Vagina (tissue), 2 donors: Measurements from ENCODE around the gene CR2. TPM values are rescaled to one million over a fixed set of nuclear protein-coding genes. Genes with fewer than 3 reads are reported as not detected.

Experiments used
- DNase-seq, 2 donors: peaks; one replicate each; pipeline ENCODE4 v3.0.0-alpha.2; 2017; ENCODE audit errors: extremely low spot score in 2 of 2
- H3K27ac ChIP-seq: fragments of 200-600 bp; sonication (generic); one replicate; pipeline ENCODE4 v1.5.1; 2019
- H3K27me3 ChIP-seq: fragments of 200-600 bp; sonication (generic); one replicate; pipeline ENCODE4 v1.5.1; 2019
- H3K36me3 ChIP-seq, 2 donors: fragments of 200-600 bp; sonication (generic); one replicate each; pipeline ENCODE4 v1.5.1; 2017 to 2019
- H3K4me1 ChIP-seq: fragments of 200-600 bp; sonication (generic); one replicate; pipeline ENCODE4 v1.5.1; 2019
- H3K4me3 ChIP-seq, 2 donors: fragments of 200-600 bp; sonication (generic); 1 replicate in 1 of 2; 2 replicates in 1 of 2; pipeline ENCODE4 v1.5.1; 2016 to 2019
- H3K9me3 ChIP-seq: fragments of 200-600 bp; sonication (generic); one replicate; pipeline ENCODE4 v1.5.1; 2019
- POLR2A ChIP-seq, 2 donors: fragments of 450-650 bp; IDR thresholded peaks; one replicate each; pipeline ENCODE4 v1.6.1; 2017; ENCODE audit warnings: antibody characterized with exemption in 2 of 2, mild to moderate bottlenecking in 2 of 2, moderate library complexity in 2 of 2
- POLR2AphosphoS5 ChIP-seq, 2 donors: sonication (generic); formaldehyde crosslinking; IDR thresholded peaks; one replicate each; pipeline ENCODE4 v1.9.0; 2017; ENCODE audit warnings: antibody characterized with exemption in 2 of 2, mild to moderate bottlenecking in 2 of 2, low read depth in 1 of 2; ENCODE audit not compliant: insufficient read depth in 1 of 2
- intact Hi-C: fragments of 100-400 bp; cut with DNase I; formaldehyde crosslinking; loops from one replicate; pipeline ENCODE4 v1.15.1; 2023
- total RNA-seq: library from RNA; depleted of rRNA; stranded (reverse); fragments of >200 nt; gene quantifications from one replicate; pipeline ENCODE4 v1.2.3, GENCODE V29; 2016
- TF ChIP-seq, protein P1 (sequence below), 3 experiments: fragments of 450-650 bp in 2 of 3; fragments of 200-600 bp in 1 of 3; sonication (generic) in 1 of 3; IDR thresholded peaks; one replicate each; pipeline ENCODE4 v1.5.1; 2017 to 2019; ENCODE audit warnings: antibody characterized with exemption in 3 of 3, mild to moderate bottlenecking in 2 of 3, moderate library complexity in 2 of 3

Gene CR2
- total RNA-seq, 1 donor from 2014 or later: not detected

DNA sequence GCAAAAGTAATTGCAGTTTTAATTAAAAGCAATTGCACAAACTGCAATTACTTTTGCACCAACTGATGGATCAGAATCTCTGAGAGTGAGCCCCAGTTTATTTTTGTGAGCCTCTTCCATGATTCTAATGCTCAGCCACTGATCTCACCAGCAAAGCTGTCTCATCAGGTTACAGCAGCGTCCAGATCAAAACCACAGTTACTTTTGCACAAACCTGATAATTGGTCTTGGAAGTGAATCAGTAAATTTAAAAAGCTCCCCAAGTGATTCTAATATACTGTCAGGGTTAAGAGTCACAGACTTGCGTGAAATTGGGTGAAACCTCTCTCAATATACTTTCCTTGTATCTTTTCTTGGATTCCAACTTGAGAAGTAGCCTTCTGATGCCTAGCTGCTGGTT lies 13.5 kb upstream of the CR2 start:
- no peak for DNase-seq
- H3K27me3 ChIP-seq: no peaks in the 10 kb centered on the region
- no peak overlapping the region for H3K4me3 ChIP-seq
- intact Hi-C loops: no loop called here
- H3K4me1 ChIP-seq: no peaks in the 10 kb centered on the region
- no peak overlapping the region for H3K27ac ChIP-seq
- TF ChIP-seq POLR2AphosphoS5 (IDR thresholded peaks at IDR 0.05; ENCODE audit: insufficient read depth in 1 of 2, low read depth in 1 of 2) (no peak), POLR2A (IDR thresholded peaks at IDR 0.05) (no peak)
- TF ChIP-seq, protein P1, sequence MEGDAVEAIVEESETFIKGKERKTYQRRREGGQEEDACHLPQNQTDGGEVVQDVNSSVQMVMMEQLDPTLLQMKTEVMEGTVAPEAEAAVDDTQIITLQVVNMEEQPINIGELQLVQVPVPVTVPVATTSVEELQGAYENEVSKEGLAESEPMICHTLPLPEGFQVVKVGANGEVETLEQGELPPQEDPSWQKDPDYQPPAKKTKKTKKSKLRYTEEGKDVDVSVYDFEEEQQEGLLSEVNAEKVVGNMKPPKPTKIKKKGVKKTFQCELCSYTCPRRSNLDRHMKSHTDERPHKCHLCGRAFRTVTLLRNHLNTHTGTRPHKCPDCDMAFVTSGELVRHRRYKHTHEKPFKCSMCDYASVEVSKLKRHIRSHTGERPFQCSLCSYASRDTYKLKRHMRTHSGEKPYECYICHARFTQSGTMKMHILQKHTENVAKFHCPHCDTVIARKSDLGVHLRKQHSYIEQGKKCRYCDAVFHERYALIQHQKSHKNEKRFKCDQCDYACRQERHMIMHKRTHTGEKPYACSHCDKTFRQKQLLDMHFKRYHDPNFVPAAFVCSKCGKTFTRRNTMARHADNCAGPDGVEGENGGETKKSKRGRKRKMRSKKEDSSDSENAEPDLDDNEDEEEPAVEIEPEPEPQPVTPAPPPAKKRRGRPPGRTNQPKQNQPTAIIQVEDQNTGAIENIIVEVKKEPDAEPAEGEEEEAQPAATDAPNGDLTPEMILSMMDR (IDR thresholded peaks at IDR 0.05): no peak
- no peaks in the 10 kb centered on the region for H3K9me3 ChIP-seq
- no peaks in the 10 kb centered on the region for H3K36me3 ChIP-seq

DNA sequence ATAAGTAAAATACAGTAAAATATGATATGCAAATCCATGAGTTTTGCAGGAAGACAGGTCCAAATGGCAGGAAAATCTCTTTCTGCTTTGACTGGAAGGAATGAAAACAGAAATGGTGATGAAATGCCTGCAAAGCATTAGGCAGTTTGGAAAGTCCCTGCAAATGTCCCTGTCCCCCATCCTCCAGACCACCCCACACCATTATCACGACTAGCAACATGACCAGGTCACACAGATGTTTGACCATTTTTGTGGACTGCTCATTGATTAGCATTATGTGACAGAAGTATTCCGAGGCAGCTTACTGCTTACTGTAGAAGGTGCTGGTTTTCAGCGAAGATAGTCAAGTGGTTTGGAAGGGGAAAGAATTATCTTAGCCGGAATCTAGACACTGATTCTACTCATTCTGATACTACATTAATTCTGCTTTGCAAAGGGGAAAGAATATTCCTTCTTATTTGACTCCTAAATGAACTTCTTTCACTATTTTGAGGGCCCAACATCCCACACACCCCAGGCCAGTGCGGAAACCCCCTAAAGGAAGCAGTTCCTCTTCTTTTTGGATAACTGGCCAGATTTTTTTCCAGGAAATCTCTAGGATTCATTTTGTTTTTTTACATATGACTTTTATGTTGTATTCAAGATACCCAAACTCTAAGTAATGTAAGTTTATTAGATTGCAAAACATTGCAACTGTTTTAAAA lies 9.5 kb upstream of the CR2 start:
- H3K4me1 ChIP-seq: no peaks in the 10 kb centered on the region
- no peaks in the 10 kb centered on the region for H3K36me3 ChIP-seq
- no peak for DNase-seq
- H3K27me3 ChIP-seq: no peaks in the 10 kb centered on the region
- intact Hi-C loops: no loop called here
- H3K27ac ChIP-seq: no peak overlapping the region
- H3K9me3 ChIP-seq: no peaks in the 10 kb centered on the region
- H3K4me3 ChIP-seq: no peak overlapping the region
- TF ChIP-seq POLR2A (IDR thresholded peaks at IDR 0.05) (no peak), POLR2AphosphoS5 (IDR thresholded peaks at IDR 0.05; ENCODE audit: insufficient read depth in 1 of 2, low read depth in 1 of 2) (no peak)
- TF ChIP-seq, protein P1 (IDR thresholded peaks at IDR 0.05): no peak

DNA sequence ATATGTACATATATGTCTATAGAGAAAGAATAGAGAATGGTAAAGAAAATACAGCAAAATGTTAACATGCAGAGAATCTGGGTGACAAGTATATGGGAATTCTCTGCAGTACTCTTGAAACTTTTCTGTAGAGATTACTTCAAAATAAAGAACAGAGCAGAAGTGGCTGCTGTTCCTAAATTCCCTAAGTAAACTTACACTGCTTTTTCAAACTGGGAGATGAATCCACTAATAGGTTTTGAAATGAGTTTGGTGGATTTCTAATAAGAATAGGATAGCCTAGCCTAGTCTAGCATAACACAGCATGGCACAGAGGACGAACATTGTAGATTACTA lies 450 bp upstream of the CR2 start:
- TF ChIP-seq POLR2A (IDR thresholded peaks at IDR 0.05) (no peak), POLR2AphosphoS5 (IDR thresholded peaks at IDR 0.05; ENCODE audit: insufficient read depth in 1 of 2, low read depth in 1 of 2) (no peak)
- TF ChIP-seq, protein P1 (IDR thresholded peaks at IDR 0.05): no peak
- H3K36me3 ChIP-seq: no peaks in the 10 kb centered on the region
- H3K4me1 ChIP-seq: peaks cover 14% of the 10 kb centered on the region
- H3K27me3 ChIP-seq: no peaks in the 10 kb centered on the region
- no peaks in the 10 kb centered on the region for H3K9me3 ChIP-seq
- DNase-seq: no peak
- H3K27ac ChIP-seq: no peak overlapping the region
- intact Hi-C loops: no loop called here
- H3K4me3 ChIP-seq: peak overlapping the region in 1 of 2 donors; percentile 30

DNA sequence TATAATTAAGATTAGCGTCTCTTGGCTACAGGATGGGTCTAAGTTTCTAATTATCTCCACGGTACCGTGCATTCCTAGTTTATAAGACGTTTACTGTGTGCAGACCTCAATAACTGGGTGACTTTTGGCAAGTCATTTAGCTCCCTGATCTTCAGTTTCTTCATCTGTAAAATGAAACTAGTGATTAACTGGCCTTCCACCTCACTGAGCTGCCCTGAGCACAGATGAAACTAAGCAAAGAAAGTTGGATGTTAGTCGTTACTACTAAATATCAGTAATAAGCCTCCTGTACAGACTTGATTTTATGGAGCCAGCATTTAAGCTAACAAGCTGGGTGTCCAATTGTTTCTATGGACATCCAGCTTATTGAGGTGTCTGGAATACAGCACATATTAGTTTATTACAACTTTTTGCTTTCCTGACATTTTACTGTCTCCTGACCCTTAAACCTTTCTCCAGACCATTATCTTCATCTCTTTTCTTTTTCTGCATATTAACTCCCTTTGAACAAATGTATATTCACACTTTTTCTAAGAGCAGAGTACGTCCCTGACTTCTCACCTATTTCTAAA lies 1.1 kb downstream of the CR2 start:
- Histone ChIP-seq H3K4me1 (peaks cover 14% of the 10 kb centered on the region), H3K9me3 (no peaks in the 10 kb centered on the region), H3K27me3 (no peaks in the 10 kb centered on the region), H3K4me3 (no peak overlapping the region), H3K36me3 (no peaks in the 10 kb centered on the region), H3K27ac (no peak overlapping the region)
- TF ChIP-seq, protein P1 (IDR thresholded peaks at IDR 0.05): no peak
- TF ChIP-seq POLR2A (IDR thresholded peaks at IDR 0.05): no peak
- no peak for DNase-seq
- intact Hi-C loops: no loop called here

DNA sequence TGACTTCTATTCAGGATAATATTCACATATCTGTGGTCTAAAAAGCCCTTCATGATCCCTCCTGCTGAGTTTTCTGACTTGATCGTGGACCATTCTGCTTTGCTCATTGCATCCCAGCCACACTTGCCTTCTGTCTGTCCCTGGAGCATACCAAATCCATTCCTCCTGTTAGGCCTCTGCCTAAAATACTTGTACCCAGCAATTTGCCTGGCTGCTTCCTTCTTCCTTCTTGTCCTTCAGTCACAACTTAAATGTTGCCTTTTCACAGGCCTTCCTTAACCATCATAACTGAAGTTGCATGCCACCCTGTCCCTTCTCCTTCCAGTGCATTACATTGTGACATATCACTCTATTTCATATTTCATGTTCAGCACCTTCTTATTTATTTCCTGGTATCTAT lies 4.3 kb downstream of the CR2 start:
- H3K4me1 ChIP-seq: peaks cover 14% of the 10 kb centered on the region
- no peak for DNase-seq
- TF ChIP-seq POLR2AphosphoS5 (IDR thresholded peaks at IDR 0.05; ENCODE audit: insufficient read depth in 1 of 2, low read depth in 1 of 2) (no peak), POLR2A (IDR thresholded peaks at IDR 0.05) (no peak)
- TF ChIP-seq, protein P1 (IDR thresholded peaks at IDR 0.05): no peak
- no peaks in the 10 kb centered on the region for H3K36me3 ChIP-seq
- H3K4me3 ChIP-seq: no peak overlapping the region
- intact Hi-C loops: no loop called here
- H3K27ac ChIP-seq: no peak overlapping the region
- H3K9me3 ChIP-seq: no peaks in the 10 kb centered on the region
- H3K27me3 ChIP-seq: no peaks in the 10 kb centered on the region
